ENCODE results near the gene SPEN.

DNA sequence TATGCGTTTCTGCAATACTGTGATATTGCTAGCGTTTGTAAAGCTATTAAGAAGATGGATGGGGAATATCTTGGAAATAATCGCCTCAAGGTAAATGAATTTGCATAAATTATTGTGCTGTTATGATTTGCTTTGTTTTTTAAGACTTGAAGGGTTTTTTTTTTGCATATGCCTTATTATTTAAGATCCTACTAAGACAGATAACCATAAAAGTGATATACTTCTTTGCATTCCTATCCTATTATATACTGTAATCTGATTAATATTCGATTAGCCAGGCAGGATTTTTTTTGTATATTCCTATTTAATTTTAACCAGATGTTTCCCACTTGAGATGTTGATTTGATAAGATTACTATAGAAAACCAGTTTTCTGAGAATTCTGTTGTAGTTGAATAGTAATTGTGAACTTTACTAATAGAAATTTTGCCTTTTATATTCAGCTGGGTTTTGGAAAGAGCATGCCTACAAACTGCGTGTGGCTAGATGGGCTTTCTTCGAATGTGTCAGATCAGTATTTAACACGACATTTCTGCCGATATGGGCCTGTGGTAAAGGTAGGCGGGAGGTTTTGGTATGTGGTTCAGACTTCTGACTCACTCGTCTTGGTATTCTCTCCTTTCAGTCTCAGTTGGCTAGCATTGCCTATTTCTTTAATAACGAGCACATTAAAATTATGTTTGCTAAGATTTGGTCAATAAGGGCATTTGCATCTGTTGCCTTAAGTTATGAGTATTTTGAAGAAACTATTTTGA is 71.6 kb downstream of the SPEN start:
- TF ChIP-seq, protein P1, sequence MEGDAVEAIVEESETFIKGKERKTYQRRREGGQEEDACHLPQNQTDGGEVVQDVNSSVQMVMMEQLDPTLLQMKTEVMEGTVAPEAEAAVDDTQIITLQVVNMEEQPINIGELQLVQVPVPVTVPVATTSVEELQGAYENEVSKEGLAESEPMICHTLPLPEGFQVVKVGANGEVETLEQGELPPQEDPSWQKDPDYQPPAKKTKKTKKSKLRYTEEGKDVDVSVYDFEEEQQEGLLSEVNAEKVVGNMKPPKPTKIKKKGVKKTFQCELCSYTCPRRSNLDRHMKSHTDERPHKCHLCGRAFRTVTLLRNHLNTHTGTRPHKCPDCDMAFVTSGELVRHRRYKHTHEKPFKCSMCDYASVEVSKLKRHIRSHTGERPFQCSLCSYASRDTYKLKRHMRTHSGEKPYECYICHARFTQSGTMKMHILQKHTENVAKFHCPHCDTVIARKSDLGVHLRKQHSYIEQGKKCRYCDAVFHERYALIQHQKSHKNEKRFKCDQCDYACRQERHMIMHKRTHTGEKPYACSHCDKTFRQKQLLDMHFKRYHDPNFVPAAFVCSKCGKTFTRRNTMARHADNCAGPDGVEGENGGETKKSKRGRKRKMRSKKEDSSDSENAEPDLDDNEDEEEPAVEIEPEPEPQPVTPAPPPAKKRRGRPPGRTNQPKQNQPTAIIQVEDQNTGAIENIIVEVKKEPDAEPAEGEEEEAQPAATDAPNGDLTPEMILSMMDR (conservative IDR thresholded peaks at IDR 0.05; ENCODE audit: low read length) = no peak
- TF ChIP-seq EZH2phosphoT487 (IDR thresholded peaks at IDR 0.05; ENCODE audit: borderline replicate concordance) = no peak
